ENCODE measurements around the gene STARD7. TPM values are rescaled to one million over a fixed set of nuclear protein-coding genes. Genes with fewer than 3 reads are reported as not detected.

The STARD7 gene
- total RNA-seq, 1 donor from 2014 or later: 147 TPM

GRCh38 chr2:96135171-96135570 is 73.5 kb downstream of the STARD7 start:
- no peaks in the 10 kb centered on the region for H3K9me3 ChIP-seq
- DNase-seq (no peak), ATAC-seq (no peak)
- no peaks in the 10 kb centered on the region for H3K36me3 ChIP-seq
- TF ChIP-seq CTCF (IDR thresholded peaks at IDR 0.05): no peak
- no peak overlapping the region for H3K27ac ChIP-seq
- intact Hi-C loops (cut with DNase I): no loop called here
- no peaks in the 10 kb centered on the region for H3K4me1 ChIP-seq
- no peak overlapping the region for H3K4me3 ChIP-seq
- peaks cover 8% of the 10 kb centered on the region for H3K27me3 ChIP-seq (ENCODE audit: low read depth)

Other genes with a start within 250 kb of the STARD7 start
- gene ANKRD36C, start 217.0 kb downstream of the STARD7 start, total RNA-seq: 22.2 TPM
- 4.3 TPM for gene GPAT2, start 173.9 kb downstream of the STARD7 start, total RNA-seq
- gene ADRA2B, start 92.3 kb downstream of the STARD7 start, total RNA-seq: 0.32 TPM
- not detected for gene ASTL, start 70.3 kb downstream of the STARD7 start, total RNA-seq
- gene DUSP2, start 63.4 kb downstream of the STARD7 start, total RNA-seq: 5.5 TPM
- gene TMEM127, start 57.2 kb upstream of the STARD7 start, total RNA-seq: 77.4 TPM
- gene CIAO1, start 57.4 kb upstream of the STARD7 start, total RNA-seq: 62.3 TPM
- 95.3 TPM for gene SNRNP200, start 96.7 kb upstream of the STARD7 start, total RNA-seq
- gene ITPRIPL1, start 116.5 kb upstream of the STARD7 start, total RNA-seq: 1.9 TPM
- 1.2 TPM for gene NCAPH, start 126.9 kb upstream of the STARD7 start, total RNA-seq

Measured in lower lobe of right lung (tissue), 2 donors.